PC-9 (cell line): ENCODE measurements around the gene SCART1. TPM values are rescaled to one million over a fixed set of nuclear protein-coding genes. Genes with fewer than 3 reads are reported as not detected.
"Not testable (repeated sequence)": the region's sequence is repeated elsewhere in the genome, so short reads cannot be mapped to it uniquely, and the experiment has no call there.

Experiments used
- BruUV-seq: library from RNA; stranded (reverse); fragments of 400-500 nt; replicated peaks from 2 replicates; lab custom pipeline; 2021; lab: Mats Ljungman, UMichigan
- CTCF ChIA-PET: fragments of 300-600 bp; sonication (Branson Sonifier 250); formaldehyde crosslinking; loops from one replicate; lab custom pipeline; 2022; ENCODE audit warnings: antibody characterized with exemption; lab: Charles Lee
- POLR2A ChIA-PET: fragments of 300-600 bp; sonication (Branson Sonifier 250); formaldehyde crosslinking; loops from one replicate; lab custom pipeline; 2022; ENCODE audit warnings: antibody characterized with exemption; ENCODE audit not compliant: unreplicated experiment; lab: Charles Lee
- DNase-seq, 2 experiments: peaks; one replicate each; pipeline versions ENCODE4 v3.0.0 to v3.0.0-alpha.2; 2015 to 2022; ENCODE audit warnings: mixed read lengths in 1 of 2
- H2AFZ ChIP-seq: fragments of 200-600 bp; sonication (generic); 2 replicates; pipeline ENCODE4 v1.8.1; 2017; ENCODE audit warnings: antibody characterized with exemption
- H3F3A ChIP-seq: fragments of 200-600 bp; sonication (generic); 2 replicates; pipeline ENCODE4 v1.8.1; 2017; ENCODE audit warnings: antibody characterized with exemption, mild to moderate bottlenecking, low read depth; ENCODE audit not compliant: insufficient read depth
- H3K27ac ChIP-seq: fragments of 200-600 bp; sonication (generic); 2 replicates; pipeline ENCODE4 v1.6.1; 2016; ENCODE audit warnings: mixed run types
- H3K27me3 ChIP-seq: fragments of 200-600 bp; sonication (generic); 2 replicates; pipeline ENCODE4 v1.6.1; 2016; ENCODE audit warnings: low read depth, mixed run types; ENCODE audit not compliant: insufficient read depth
- H3K36me3 ChIP-seq: fragments of 200-600 bp; sonication (generic); 2 replicates; pipeline ENCODE4 v1.6.1; 2016; ENCODE audit warnings: low read depth, mixed run types
- H3K4me1 ChIP-seq: fragments of 200-600 bp; sonication (generic); replicated peaks from 2 replicates; pipeline ENCODE4 v1.6.1; 2016; ENCODE audit warnings: mixed run types; ENCODE audit not compliant: insufficient read depth
- H3K4me2 ChIP-seq: fragments of 200-600 bp; sonication (generic); 2 replicates; pipeline ENCODE4 v1.6.1; 2017; ENCODE audit warnings: mixed run types
- H3K4me3 ChIP-seq: fragments of 200-600 bp; sonication (generic); 2 replicates; pipeline ENCODE4 v1.6.1; 2016; ENCODE audit warnings: mixed run types
- H3K79me2 ChIP-seq: fragments of 200-600 bp; sonication (generic); 2 replicates; pipeline ENCODE4 v1.6.1; 2017; ENCODE audit warnings: low read depth, mixed run types
- H3K9me2 ChIP-seq: fragments of 200-600 bp; sonication (generic); 2 replicates; pipeline ENCODE4 v1.8.1; 2017; ENCODE audit warnings: mild to moderate bottlenecking; ENCODE audit not compliant: insufficient read depth
- H3K9me3 ChIP-seq: fragments of 200-600 bp; sonication (generic); 2 replicates; pipeline ENCODE4 v1.8.1; 2016; ENCODE audit warnings: low read depth; ENCODE audit not compliant: insufficient read depth
- H4K20me1 ChIP-seq: fragments of 200-600 bp; sonication (generic); 2 replicates; pipeline ENCODE4 v1.8.1; 2017; ENCODE audit not compliant: insufficient read depth
- EZH2 ChIP-seq: fragments of 200-600 bp; sonication (generic); IDR thresholded peaks from 2 replicates; pipeline ENCODE4 v1.8.0; 2017; ENCODE audit warnings: antibody characterized with exemption, low read depth
- intact Hi-C: fragments of 100-400 bp; cut with micrococcal nuclease; formaldehyde crosslinking; loops from one replicate; pipeline ENCODE4 v1.10.0; 2022; ENCODE audit not compliant: unreplicated experiment
- total RNA-seq: library from RNA; stranded (reverse); gene quantifications from 2 replicates; pipeline ENCODE4 v1.2.3, GENCODE V29; 2021
- TF ChIP-seq, protein P1 (sequence below): fragments of 200-600 bp; sonication (generic); conservative IDR thresholded peaks from 2 replicates; pipeline ENCODE4 v1.6.1; 2017; ENCODE audit warnings: mixed run types, antibody characterized with exemption, mild to moderate bottlenecking, moderate library complexity

Gene SCART1
- total RNA-seq, 1 experiment from 2014 or later = 1.0 TPM

DNA sequence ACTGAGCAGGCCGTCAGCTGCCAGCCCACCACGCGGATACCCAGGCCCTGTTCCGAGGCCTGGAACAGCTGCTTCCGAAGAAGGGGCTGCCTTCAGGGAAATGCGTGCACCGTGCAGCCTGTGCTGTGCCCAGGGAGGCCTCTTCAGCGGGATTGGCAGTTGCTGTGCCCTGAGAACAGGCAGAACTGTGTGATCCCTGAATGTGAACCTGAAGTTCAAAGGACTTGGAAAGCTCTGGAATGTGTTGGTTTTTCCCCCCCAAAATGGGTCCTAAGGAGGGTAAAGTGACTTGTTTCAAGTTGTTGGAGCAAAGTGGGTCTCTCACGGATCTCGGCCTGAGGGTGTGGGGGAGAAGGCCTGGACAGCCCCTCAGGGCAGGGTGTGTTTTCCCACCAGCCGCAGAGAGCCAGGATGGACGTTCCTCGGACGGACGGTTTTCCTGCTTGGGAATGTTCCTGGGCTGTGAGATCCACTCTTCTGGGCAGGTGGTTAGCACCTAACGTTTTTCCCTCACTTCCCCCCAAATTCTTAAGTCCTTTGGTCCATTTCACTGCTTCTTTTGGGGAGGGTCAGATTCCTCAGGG lies 31.4 kb upstream of the SCART1 start:
- H3F3A ChIP-seq = no peaks in the 10 kb centered on the region
- TF ChIP-seq EZH2 = no peak
- TF ChIP-seq, protein P1, sequence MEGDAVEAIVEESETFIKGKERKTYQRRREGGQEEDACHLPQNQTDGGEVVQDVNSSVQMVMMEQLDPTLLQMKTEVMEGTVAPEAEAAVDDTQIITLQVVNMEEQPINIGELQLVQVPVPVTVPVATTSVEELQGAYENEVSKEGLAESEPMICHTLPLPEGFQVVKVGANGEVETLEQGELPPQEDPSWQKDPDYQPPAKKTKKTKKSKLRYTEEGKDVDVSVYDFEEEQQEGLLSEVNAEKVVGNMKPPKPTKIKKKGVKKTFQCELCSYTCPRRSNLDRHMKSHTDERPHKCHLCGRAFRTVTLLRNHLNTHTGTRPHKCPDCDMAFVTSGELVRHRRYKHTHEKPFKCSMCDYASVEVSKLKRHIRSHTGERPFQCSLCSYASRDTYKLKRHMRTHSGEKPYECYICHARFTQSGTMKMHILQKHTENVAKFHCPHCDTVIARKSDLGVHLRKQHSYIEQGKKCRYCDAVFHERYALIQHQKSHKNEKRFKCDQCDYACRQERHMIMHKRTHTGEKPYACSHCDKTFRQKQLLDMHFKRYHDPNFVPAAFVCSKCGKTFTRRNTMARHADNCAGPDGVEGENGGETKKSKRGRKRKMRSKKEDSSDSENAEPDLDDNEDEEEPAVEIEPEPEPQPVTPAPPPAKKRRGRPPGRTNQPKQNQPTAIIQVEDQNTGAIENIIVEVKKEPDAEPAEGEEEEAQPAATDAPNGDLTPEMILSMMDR = no peak
- no peaks in the 10 kb centered on the region for H4K20me1 ChIP-seq
- intact Hi-C loops = no loop called here
- H3K9me2 ChIP-seq = no peaks in the 10 kb centered on the region
- H2AFZ ChIP-seq = no peak overlapping the region
- H3K4me3 ChIP-seq = no peak overlapping the region
- H3K4me1 ChIP-seq = no peaks in the 10 kb centered on the region
- ChIA-PET CTCF (interaction anchor here (0.6 kb wide), 1 partner anchor 376 kb away, joined by 3 read pairs; no protein-coding TSS in a partner anchor), POLR2A (no interaction called here)
- DNase-seq = no peak
- no TSS peak for BruUV-seq
- no peak overlapping the region for H3K4me2 ChIP-seq
- H3K79me2 ChIP-seq = no peaks in the 10 kb centered on the region
- no peak overlapping the region for H3K27ac ChIP-seq
- H3K36me3 ChIP-seq = no peaks in the 10 kb centered on the region
- no peaks in the 10 kb centered on the region for H3K9me3 ChIP-seq
- H3K27me3 ChIP-seq = no peaks in the 10 kb centered on the region

DNA sequence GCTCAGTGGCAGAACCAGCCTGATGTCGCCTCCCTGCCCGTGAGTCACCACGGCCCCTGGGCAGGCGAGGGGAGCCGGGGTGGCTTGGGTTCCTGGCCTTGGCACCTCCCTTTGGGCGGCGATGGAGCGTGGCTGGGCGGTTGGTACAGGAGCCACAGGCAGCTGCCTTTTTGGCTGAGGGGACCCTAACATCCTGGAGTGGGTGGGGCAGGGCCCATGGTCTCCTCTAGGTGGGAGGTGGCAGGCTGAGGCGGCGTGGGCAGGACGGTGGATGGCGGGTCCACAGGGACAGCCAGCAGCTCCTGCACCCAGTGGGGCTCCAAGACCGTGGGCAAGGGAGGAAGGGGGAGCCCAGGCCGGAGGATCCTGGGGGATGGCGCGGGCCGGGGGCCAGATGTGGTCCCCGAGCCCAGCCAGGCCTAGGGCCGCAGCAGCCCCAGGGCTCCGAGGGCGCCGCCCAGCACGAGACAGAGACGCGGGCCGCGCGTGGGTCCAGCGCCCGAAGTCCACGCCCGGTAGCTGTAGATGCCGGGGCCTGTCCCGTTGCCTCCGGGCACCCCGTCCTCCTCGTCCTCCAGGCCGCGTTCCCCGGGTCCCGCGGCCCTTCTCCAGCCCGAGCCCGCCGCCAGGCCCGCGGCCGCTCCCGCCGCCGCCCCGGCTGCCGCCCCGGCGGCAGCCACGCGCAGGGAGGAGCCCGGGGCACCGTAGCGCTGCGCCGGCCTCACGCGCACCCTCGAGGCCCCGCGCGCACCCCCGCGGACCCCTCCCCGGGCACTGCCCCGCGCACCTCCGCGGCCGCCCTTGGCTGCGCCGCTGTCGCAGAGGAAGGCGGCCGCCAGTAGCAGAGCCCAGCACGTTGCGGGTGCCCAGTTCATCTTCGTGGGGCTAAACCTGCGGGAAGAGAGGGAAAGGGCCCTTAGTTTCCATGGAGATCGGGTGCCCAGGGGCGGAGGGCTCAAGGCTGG lies 30.7 kb upstream of the SCART1 start:
- TF ChIP-seq, protein P1 = no peak
- no peak for TF ChIP-seq EZH2
- H3K36me3 ChIP-seq = no peaks in the 10 kb centered on the region
- ChIA-PET POLR2A (no interaction called here), CTCF (interaction anchor here (0.6 kb wide), 1 partner anchor 377 kb away, joined by 3 read pairs; no protein-coding TSS in a partner anchor)
- no peak overlapping the region for H3K4me3 ChIP-seq
- intact Hi-C loops = no loop called here
- no peaks in the 10 kb centered on the region for H3F3A ChIP-seq
- H3K27me3 ChIP-seq = no peaks in the 10 kb centered on the region
- no peaks in the 10 kb centered on the region for H3K9me2 ChIP-seq
- H3K79me2 ChIP-seq = no peaks in the 10 kb centered on the region
- no peaks in the 10 kb centered on the region for H3K9me3 ChIP-seq
- no peaks in the 10 kb centered on the region for H3K4me1 ChIP-seq
- BruUV-seq = no TSS peak
- no peak overlapping the region for H3K4me2 ChIP-seq
- DNase-seq = no peak
- H2AFZ ChIP-seq = no peak overlapping the region
- H3K27ac ChIP-seq = no peak overlapping the region
- H4K20me1 ChIP-seq = no peaks in the 10 kb centered on the region

DNA sequence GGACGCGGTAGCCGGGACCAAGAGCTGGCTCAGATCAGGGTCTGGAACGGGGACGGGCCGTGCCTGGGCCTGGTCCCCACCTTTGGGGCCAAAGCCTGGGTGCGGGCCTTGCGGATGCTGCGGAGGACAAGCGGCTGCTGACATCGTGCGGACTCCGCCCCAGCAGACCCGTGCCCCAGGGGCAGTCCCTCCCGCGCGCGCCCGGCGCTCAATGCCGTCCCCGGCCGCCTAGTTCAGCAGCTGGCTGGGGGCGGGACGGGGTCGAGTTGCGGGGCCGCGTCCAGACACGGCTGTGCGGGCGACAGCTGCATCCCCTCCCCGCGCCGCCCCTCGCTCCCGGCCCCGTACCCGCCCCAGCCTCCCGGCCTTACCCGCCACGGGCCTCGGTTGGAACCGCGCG lies 29.6 kb upstream of the SCART1 start:
- H3K9me3 ChIP-seq, H3K4me2 ChIP-seq, intact Hi-C loops, DNase-seq, H2AFZ ChIP-seq, CTCF ChIA-PET, H4K20me1 ChIP-seq, H3F3A ChIP-seq, H3K4me3 ChIP-seq, H3K27me3 ChIP-seq, H3K9me2 ChIP-seq, H3K36me3 ChIP-seq, H3K79me2 ChIP-seq, BruUV-seq, H3K27ac ChIP-seq, POLR2A ChIA-PET, H3K4me1 ChIP-seq: not testable (repeated sequence)

DNA sequence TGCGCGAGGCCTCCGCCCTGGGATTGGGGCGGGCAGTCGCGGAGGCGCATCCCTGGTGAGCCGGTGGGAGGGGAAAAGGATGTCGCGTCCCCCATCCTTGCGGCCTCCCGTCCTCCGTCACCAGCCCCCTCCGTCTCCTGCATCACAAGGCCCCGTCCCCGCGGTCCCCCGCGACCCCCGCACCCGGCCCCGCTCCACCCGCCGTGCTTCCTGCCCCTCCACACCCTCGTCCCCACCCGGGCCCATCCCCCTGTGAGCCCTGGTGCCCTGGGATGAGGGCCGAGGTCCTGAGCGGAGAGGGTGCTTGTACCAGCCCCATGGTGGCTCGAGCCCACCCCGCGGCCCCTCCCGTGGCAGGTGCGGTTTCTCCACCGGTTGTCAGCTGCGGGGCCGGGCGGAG lies 29.1 kb upstream of the SCART1 start, which contains the start of gene SPRN:
TSS of gene SPRN (minus strand) at position 25 of the 400 bp plus-strand sequence. CDS start 944 bp downstream, outside the sequence.
- DNase-seq, H3K4me1 ChIP-seq, H3K27ac ChIP-seq, H2AFZ ChIP-seq, POLR2A ChIA-PET, H3K36me3 ChIP-seq, H3K4me2 ChIP-seq, H3K79me2 ChIP-seq, H3K4me3 ChIP-seq, H3K9me3 ChIP-seq, H4K20me1 ChIP-seq, BruUV-seq, H3F3A ChIP-seq, CTCF ChIA-PET, H3K9me2 ChIP-seq, intact Hi-C loops, H3K27me3 ChIP-seq: not testable (repeated sequence)

DNA sequence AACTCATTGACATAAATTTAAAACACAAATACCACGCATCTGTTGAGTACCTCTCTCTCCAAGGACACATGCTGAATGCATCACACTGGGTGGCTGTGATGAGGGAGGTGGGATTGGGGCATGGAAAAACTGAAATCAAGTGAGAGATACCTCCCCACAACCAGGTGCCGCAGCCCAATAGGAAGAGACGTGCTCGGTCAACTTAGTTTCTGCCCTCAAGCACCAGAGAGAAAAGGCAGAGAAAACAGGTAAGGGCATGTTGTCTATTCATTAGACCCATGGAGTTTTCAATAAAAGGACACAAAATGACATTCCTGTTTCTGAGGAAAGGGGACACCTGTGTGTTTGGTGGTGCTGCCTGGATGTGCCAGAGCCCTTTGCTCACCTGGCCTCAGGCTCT lies 24.2 kb upstream of the SCART1 start:
- H3K36me3 ChIP-seq, CTCF ChIA-PET, H3K9me3 ChIP-seq, POLR2A ChIA-PET, H3F3A ChIP-seq, H3K27me3 ChIP-seq, H3K4me3 ChIP-seq, H3K27ac ChIP-seq, intact Hi-C loops, H3K79me2 ChIP-seq, BruUV-seq, H4K20me1 ChIP-seq, DNase-seq, H2AFZ ChIP-seq, H3K4me1 ChIP-seq, H3K4me2 ChIP-seq, H3K9me2 ChIP-seq: not testable (repeated sequence)
